NCI-H2029 treated with DMSO at 0.1 percent for 48 hours (cell line): ENCODE data around the gene EPHX1.

Experiments
- DNase-seq: peaks from one replicate; lab custom pipeline; 2025; lab: John Stamatoyannopoulos, UW

EPHX1 gene

DNA sequence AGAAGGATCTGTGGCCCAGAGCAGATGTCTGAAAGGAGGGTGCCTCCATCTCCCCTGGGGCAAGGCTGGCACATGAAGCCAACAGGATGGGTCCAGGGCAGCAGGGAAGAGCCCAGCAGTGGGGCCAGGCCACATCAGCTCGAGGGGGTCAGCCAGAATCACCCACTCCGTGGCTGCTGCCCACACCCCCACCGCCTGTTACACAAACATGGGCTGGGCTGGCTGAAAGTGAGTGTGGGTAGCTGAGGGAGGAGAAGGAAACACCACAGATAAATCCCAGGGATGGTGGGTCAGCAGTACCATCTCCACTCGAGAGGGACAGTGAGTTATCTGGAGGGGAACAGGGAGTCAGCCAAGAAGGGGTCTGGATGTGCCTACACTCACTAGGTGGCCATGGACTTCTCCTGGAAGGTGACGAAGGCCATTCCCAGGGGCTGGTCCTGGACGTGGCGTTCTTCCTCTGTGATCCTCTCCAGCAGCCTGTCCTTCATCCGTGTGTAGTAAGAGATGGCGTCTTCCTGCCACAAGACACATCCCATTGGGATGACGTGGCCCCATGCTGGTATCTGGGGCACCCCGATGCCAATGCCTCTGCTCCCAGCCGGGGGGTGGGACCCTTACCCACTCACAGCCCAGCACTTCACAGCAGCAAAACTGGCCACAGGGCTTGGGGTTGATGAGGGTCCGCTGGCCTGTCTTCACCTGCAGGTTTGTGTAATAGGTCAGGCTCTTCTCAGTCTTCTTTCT, 52.1 kb downstream of the EPHX1 start:
- no peak for DNase-seq

DNA sequence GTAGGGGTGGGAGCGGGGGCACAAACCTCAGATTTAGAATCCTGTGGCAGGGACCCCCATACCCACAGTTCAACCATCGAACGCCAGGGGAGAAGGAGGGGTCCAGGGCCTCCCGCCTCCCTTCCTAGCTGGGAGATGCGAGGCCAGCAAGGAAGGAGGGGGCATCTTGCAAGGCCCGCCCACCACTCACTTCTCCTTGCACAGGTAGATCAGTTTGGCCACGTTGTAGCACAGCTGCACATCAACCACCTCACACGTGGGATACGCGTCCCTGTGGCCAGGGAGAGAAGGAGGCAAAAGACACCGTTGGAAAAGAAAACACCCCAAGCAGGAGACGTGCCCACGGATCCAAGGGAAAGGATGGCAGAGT, 52.6 kb downstream of the EPHX1 start:
- no peak for DNase-seq

GRCh38 chr1:225863167-225863566, 53.2 kb downstream of the EPHX1 start:
- DNase-seq = no peak

GRCh38 chr1:225865514-225865913, 55.6 kb downstream of the EPHX1 start:
- no peak for DNase-seq

GRCh38 chr1:225866061-225866837, 56.3 kb downstream of the EPHX1 start:
- no peak for DNase-seq

DNA sequence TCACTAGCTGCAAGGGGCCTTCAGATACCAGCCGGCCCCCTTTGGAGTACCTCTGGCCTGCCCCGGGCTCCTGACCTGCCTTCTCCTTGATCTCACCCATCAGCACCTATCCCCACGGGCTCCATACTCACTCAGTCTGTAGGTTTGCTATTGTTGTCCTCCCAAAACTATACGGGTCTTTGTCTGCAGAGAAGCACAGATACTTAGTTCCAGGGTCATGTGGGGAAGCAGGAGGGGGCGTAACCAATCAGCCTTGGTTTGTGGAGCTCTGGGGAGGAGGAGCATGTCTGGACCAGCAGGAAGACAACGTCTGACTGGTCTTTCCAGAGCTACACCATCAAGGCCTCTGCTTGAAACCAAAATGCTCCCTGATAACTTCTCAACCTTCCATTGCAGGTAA, 57.1 kb downstream of the EPHX1 start:
- no peak for DNase-seq

DNA sequence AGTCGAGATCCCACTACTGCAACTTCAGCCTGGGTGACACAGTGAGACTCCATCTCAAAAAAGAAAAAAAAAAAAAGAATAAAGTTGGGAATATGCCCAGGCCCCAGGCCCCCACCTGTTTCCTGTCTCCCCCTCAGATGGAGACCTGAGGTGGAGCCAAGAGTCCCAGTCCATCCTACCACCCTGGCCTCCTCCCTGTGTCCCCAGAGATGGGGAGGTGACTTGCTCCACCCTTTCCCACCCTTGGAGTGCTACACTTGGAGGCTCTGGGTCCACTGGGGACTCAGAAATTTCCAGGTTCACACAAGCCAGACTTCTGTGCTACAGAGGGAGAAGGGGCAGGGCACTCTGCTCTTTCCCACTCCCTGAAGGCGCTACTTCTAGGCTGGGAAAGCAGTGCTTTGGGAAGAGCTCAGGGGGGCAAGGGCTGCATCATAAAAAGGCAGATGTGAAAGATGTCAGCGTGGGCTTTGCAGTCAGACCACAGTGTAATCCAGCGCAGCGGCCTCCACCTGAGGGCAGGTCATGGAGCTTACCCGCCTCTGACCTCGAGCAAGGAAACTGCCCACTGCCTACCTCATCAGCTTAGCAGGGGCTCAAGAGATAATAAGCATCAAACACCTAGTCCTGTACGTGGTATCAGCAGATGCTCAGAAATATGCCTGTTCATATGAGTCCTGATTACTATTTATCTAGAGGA, 58.9 kb downstream of the EPHX1 start:
- no peak for DNase-seq

GRCh38 chr1:225870911-225871310, 61.0 kb downstream of the EPHX1 start:
- DNase-seq = no peak

DNA sequence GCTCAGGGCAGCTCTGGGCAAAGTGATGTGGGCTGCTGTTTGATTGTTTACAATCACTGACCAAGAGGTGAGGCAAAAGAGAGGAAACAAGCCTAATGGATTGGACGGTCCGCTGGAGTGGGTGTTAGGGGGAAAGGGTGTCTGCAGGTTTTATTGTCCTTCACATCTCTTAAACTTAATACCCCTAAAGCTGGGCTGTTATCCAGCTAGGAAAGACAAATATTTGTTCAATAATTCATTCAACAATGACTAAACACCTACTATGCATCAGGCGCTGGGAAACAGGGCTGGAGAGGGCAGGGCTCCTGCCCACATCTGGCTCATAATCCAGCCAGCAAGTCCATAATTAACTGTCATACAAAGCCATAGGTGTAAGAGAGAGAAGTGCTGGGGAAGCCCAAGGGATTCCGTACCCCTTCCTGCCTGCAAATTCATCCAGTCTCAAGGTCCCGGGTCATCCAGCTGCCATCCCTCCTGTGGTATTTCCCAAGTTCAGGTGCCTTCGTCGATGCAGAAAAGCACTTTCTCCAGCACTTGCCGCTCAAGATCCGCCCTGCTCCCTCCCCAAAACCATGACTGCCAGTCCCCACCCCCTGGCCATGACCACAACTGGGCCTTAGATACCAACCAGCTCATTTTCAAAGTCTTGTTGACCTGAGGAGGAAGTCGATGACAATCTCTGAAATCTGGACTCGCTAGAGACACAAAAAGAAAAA, 61.6 kb downstream of the EPHX1 start:
- peak; percentile 60 for DNase-seq

- DNase-seq = no peak
Measured at GRCh38 chr1:225872075-225872430, 62.1 kb downstream of the EPHX1 start.

GRCh38 chr1:225873281-225873850, 63.4 kb downstream of the EPHX1 start:
- DNase-seq = no peak

- DNase-seq = no peak
Measured at GRCh38 chr1:225874431-225874830, 64.5 kb downstream of the EPHX1 start.

DNA sequence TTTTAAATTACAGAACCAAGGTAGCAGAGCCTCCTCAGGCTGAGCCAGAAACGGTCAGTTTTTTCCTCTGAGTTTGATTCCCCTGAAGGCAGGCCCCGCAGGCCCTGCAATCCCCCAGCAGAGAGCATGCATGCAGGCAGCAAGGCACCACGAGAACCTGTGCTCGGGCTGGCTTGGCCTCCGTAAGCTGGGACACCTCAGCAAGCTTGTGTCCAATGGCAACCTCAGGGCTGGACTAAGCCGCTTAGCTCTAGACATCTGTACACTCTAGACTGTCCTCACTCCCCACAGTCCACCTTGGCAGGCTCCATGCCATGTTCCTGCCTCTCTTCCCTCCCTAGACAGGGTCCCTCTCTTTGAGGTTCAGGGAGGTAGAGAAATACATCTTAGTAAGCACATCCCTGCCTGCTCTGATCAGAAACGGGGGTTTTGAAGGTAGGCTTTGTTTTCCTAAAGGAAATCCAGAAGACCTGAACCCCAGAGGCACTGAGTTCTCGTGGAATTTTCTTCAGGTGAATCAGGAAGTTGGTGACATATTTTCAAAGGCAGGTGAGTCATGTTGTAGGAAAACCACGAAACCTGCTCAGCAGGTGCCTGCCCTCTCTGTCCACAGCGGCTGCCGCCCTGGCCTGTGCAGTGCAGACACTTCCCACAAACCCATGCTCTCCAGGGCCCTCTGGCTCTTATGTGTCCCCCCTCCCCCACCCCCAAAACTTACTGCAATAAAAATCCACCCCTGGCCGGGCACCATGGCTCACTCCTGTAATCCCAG, 65.3 kb downstream of the EPHX1 start:
- DNase-seq = peak; percentile 37

GRCh38 chr1:225876900-225877510, 67.1 kb downstream of the EPHX1 start:
- no peak for DNase-seq

GRCh38 chr1:225877580-225877979, 67.7 kb downstream of the EPHX1 start:
- DNase-seq = peak; percentile 44

- no peak for DNase-seq
Measured at GRCh38 chr1:225878282-225878681, 68.4 kb downstream of the EPHX1 start.

DNA sequence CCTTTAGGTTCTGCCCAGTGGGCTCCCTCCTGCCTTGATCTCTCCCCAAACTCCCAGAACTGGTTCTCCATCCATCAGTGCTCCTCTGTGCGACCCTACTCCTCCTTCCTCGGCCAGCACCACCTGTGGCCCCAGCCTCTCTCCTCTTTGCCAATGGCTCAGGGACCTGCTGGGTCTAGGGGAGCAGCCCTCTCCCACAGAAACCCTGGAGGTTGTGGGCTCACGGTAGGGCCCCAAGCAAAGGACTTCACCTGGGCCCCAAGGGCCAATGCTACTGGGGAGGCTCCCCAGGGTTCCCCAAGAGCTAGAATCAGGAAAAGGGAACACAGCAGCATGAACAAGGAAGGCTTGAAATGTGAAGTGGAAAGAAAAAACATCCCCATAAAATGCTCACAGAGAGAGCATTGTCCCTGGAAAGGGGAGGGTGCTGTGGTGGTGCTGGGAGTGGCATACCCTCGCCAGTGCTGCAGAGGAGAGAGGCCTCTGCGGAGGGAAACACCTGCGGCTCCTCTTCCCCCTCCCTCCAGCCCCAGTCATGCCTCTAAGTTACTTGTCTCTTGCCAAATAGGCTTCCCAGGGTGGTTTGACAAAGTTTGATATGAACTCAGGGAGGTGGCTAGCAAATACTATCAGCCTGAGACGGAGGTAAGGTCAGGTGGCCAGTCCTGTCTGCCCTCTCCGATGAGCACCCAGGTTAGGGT, 69.7 kb downstream of the EPHX1 start:
- peak; percentile 26 for DNase-seq

- peak; percentile 80 for DNase-seq
Measured at GRCh38 chr1:225880222-225880588, 70.3 kb downstream of the EPHX1 start.

GRCh38 chr1:225880636-225881035, 70.7 kb downstream of the EPHX1 start:
- DNase-seq = peak; percentile 80
